Hepatic stellate cell (primary cell): ENCODE data around the gene PIEZO1.

Source experiments
- DNase-seq: peaks from one replicate; pipeline ENCODE4 v3.0.0; 2011; ENCODE audit warnings: low spot score

Gene PIEZO1

GRCh38 chr16:88769617-88770460 lies 15.2 kb downstream of the PIEZO1 start:
- DNase-seq: no peak

DNA sequence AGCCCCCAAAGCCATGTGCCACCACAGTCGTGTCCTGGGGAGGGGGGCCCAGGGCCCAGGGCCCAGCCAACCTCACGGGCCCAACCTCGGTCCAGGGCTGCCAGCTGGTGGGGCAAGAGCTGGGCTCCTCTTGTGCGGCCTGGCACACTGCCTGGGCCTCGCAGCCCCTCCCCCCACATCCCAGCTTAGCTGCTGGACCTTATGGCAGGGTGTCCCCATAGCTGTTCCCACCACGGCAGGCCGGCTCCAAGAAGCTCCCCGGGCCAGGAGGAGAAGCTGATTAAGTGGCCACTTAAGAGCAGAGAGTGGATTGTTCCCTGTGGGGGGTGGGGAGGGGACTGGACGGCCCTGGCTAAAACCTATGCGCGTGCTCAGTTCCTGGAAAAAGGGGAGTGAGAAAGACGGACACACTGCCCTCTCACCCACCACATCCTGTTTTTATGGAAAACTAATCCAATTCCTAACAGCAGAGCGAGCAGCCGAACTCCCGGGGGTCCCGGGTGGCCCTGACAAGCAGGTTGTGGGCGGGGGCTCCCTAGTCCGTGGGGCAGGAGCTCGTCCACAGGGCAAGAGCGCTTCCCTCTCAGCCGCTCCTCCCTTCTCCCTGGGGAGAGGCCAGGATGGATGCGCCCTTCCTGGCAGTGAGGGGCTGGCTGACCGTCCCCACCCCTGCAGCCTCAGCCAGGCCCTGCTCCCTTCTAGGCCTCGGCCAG lies 16.8 kb downstream of the PIEZO1 start:
- peak; percentile 80 for DNase-seq

DNA sequence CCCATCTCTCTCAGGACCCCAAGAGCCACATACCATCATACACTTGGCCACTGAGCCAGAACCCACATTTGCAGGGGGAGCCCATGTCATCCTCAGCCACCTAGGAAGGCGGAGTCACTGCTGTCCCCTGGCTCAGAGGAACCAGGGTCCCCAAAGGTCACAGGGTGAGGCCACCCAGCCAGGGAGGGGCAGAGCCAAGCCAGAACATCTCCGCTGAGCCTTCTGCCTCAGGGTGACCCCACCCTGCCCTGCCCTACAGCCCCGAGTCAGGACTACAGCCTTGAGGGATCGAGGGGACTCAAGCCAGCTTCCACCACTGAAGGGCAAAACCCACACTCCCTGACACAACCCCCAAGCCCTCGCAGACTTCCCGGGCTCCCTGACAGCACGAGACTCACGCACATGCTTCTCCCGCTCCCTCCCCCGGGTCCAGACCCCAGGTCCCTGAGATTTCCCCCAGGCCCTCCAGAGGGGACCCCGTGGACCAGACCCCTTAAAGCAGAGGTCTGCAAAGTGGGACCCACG lies 17.4 kb downstream of the PIEZO1 start:
- no peak for DNase-seq

- no peak for DNase-seq
These were observed 18.0 kb downstream of the PIEZO1 start for GRCh38 chr16:88766975-88767374.

DNA sequence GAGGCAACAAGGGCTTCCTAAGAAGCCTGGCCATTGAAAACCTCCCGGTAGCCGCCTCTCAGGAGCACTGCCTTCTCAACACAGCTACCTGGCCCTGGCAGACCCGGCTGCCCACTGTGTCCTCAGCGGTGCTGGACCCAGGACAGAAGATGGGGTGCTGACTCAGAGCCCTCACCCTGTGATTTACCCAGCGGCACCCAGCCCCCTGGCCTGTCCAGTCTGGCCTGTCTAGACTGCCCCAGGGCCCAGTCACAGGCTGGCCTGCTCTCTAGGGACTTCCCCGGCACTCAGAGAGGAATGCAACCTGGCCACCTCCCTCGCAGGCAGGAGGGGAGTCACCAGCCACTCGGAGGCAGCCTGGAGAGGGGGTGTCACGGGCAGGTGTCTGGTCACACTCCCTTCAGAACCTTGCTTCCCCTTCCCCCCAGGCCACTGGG lies 20.1 kb downstream of the PIEZO1 start:
- DNase-seq: no peak

- DNase-seq: no peak
These were observed 20.9 kb downstream of the PIEZO1 start for GRCh38 chr16:88764080-88764479.

GRCh38 chr16:88763502-88764053 lies 21.4 kb downstream of the PIEZO1 start:
- DNase-seq: no peak

GRCh38 chr16:88762941-88763340 lies 22.1 kb downstream of the PIEZO1 start:
- no peak for DNase-seq

GRCh38 chr16:88762258-88762870 lies 22.7 kb downstream of the PIEZO1 start:
- DNase-seq: no peak

DNA sequence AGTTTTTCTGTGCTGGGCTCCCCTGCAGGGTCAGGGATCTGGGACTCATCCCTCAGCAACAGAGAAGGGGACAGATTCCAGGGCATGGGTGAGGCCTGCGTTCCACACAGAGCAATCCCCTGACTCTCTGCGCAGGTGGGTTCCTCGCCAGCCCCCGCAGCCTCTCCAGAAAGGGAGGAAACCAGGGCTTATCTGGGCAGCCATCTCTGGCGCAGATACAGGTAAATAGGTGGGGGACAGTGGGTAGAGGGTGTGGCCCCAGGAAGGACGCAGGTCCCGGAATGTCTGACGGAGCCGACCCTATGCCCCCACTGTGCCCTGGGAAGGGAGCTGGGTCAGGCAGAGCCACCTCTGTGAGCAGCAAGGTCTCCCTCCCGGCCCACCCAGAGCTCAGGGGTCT lies 23.2 kb downstream of the PIEZO1 start:
- DNase-seq: no peak

DNA sequence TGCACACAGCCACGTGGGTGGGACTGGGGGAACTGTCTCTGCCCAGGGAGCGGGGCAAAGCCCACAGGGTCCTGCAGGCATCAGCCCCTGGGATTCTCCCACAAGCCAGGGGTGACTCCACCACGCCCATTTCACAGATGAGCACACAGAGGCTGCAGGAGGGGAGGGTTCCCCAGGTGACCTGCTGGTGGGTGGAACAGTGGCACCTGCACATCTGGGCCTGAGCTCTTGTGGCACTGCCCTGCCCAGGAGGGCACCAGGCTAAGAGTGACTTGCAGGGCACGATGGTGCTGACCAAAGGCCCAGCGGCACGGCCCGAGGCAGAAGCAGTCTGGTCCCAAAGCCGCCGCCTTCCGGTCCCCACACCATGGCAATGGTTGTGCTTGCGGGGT lies 23.9 kb downstream of the PIEZO1 start:
- no peak for DNase-seq

DNA sequence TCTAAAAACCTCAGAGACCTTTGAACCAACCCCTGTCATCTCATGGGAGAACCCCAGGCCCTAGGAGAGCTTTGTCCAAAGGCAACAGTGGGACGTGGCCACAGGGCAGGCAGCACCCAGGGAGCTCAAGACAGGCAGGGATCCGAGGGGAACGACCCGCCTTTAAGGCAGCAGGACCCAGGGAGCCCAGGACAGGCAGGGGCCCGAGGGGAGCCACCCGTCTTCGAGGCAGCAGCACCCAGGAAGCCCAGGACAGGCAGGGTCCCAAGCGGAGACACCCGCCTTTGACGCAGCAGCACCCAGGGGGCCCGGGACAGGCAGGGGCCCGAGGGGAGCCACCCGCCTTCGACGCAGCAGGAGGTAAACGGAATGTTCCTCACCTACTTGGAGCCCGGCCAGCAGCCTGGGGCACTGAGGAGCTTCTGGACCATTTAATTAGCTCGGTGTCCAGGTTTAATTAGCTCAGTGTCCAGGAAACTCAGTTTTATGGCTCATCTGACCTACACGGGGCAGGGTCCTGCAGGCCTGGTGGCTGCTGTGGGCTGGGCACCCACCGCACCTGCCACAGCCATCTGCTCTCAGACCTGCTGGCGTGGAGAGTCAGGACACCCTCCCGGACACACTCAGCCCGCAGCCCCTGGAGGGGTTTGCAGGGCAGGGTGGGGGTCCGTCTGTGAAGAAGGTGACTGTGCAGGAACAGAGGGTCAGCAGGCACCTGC lies 24.4 kb downstream of the PIEZO1 start:
- no peak for DNase-seq

- DNase-seq: no peak
These were observed 25.1 kb downstream of the PIEZO1 start for GRCh38 chr16:88759976-88760350.

DNA sequence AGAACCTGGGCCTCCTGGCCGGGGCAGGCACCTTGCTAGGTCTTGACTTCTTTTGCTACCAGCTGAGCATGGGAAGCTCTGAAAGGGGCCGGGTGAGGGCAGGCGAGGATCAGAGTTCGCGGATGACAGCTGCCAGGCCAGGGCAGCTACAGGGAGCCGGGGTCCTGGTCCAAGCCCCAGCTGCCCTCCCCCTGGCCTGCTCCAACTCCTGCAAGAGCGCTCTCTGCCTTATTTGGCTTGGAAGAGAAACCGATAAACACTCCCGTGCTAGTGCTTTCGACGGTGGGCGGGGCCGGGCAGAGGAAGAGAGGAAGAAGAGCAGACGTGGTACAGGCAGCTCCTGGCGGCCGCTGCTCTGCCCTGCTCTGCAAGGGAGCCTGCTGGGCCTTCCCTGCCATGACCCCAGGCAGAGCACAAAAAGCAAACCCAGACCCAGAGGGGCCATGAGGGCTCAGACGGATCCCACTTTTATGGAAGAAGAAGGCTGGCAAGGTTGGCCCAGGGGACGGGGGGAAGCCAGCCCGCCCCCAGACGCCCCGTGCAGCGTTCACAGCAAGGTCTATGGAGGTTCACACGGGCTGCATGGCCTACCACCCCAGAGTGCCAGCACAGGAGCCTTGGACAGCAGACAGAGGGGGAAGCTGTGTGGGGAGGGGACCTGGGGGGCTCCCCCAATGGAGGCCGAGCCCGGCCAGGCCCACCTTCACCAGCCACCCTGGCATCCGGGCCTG lies 25.6 kb downstream of the PIEZO1 start:
- peak; percentile 69 for DNase-seq

DNA sequence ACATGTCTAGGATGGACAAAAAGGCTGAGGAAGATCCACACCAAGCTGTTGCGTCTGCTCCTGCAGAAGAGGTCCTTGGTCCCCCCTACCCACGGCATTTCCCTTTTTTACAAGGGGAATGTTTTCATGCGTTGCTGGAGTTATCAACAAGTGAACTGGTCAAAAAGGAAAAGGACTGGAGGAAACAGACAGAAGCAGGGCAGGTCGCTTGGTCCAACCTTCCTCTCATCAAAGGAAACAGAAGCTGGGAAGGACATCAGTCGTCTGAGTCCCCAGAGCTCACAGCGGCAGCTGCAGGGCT lies 26.1 kb downstream of the PIEZO1 start:
- no peak for DNase-seq

DNA sequence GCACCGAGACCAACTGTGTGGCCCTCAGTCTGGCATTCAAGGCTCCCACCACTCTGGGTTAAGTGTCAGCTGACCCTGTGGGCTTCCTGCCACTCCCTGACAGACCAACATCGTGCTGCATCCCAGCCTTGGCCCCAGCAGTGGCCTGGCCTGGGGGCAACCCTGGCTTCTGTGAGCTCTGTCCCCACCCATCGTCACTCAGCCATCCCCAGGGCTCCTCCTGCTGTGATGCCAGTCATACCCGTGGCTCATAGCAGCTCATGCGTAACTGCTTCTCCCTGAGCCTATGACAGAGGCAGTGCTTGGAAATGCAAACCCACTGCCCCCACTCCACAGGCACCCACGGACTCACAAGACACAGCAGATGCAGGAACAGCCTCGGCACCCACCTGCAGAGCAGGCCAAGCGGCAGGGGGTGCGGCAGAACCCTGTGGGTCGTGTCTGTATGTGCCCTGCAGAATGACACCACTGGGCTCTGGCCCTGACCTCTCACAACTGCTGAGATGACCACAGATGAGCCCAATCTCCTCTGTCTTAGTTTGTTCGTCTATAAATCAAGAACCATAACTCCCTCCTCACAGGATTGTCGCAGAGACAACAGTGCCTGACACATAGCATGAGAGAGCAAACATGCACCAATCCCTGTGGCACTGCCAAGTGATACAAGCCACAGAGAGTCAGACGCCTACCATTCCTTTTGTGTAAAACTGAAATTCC lies 26.6 kb downstream of the PIEZO1 start:
- DNase-seq: no peak

DNA sequence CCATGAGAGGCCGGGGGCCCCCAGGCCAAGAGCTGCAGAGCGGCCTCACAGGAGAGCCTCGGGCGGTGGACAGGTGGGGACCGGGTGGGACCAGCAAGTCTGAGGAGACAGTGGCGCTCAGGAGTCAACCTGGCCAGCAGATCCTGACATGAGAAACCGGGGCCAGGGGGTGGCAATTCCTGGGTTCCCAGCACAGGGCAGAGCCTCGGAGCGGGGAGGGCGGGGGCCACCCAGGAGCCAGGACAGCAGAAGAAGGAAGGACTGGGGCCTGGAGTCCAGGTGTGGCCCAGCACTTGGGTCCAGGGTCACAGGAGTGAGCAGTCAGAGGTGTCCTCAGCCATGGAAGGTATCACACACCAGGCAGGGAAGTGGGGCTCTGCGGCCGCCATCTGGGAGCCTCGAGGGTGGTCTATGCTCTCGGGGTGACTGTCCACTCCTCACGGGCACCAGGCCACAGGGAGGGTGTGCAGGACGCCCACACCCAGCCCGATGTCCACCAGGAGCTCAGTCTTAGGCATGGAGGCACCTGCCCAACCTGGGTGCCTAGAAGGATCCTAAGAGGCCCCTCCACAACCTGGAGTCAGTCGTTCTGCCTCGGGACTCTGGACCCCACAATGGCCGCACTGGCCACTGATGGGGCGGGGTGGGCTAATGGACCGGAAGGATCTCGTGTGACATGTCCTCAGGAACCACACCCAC lies 29.1 kb downstream of the PIEZO1 start:
- DNase-seq: no peak

GRCh38 chr16:88754912-88755744 lies 29.9 kb downstream of the PIEZO1 start:
- DNase-seq: peak; percentile 74
